HUES64 (cell line): ENCODE results near the gene SLC30A4.

Source experiments
- H3K27ac ChIP-seq: 2 replicates; pipeline ENCODE4 v1.7.0; 2013; ENCODE audit warnings: low read depth, low read length, inconsistent platforms
- H3K27me3 ChIP-seq: 2 replicates; pipeline ENCODE4 v1.6.1; 2013; ENCODE audit warnings: mild to moderate bottlenecking, low read length; ENCODE audit not compliant: insufficient read depth
- H3K36me3 ChIP-seq: 2 replicates; pipeline ENCODE4 v1.6.1; 2013; ENCODE audit warnings: mild to moderate bottlenecking, low read length; ENCODE audit not compliant: insufficient read depth
- H3K4me1 ChIP-seq: 2 replicates; pipeline ENCODE4 v1.6.1; 2013; ENCODE audit warnings: mild to moderate bottlenecking, low read length, moderate library complexity; ENCODE audit not compliant: insufficient read depth
- H3K4me3 ChIP-seq: 2 replicates; pipeline ENCODE4 v1.5.1; 2013; ENCODE audit warnings: mild to moderate bottlenecking, low read length, moderate library complexity
- H3K9ac ChIP-seq: 2 replicates; pipeline ENCODE4 v1.6.1; 2013; ENCODE audit warnings: mild to moderate bottlenecking, low read depth, low read length
- H3K9me3 ChIP-seq: 2 replicates; pipeline ENCODE4 v1.6.1; 2013; ENCODE audit warnings: low read depth, low read length; ENCODE audit not compliant: insufficient read depth
- WGBS: fragments of 150-250, 120-280 bp; methylation state at CpG from one replicate; pipeline ENCODE4 v1.1.7; 2013; ENCODE audit warnings: missing lambda C conversion rate; 5-methylcytosine and 5-hydroxymethylcytosine counted together

SLC30A4 gene

DNA sequence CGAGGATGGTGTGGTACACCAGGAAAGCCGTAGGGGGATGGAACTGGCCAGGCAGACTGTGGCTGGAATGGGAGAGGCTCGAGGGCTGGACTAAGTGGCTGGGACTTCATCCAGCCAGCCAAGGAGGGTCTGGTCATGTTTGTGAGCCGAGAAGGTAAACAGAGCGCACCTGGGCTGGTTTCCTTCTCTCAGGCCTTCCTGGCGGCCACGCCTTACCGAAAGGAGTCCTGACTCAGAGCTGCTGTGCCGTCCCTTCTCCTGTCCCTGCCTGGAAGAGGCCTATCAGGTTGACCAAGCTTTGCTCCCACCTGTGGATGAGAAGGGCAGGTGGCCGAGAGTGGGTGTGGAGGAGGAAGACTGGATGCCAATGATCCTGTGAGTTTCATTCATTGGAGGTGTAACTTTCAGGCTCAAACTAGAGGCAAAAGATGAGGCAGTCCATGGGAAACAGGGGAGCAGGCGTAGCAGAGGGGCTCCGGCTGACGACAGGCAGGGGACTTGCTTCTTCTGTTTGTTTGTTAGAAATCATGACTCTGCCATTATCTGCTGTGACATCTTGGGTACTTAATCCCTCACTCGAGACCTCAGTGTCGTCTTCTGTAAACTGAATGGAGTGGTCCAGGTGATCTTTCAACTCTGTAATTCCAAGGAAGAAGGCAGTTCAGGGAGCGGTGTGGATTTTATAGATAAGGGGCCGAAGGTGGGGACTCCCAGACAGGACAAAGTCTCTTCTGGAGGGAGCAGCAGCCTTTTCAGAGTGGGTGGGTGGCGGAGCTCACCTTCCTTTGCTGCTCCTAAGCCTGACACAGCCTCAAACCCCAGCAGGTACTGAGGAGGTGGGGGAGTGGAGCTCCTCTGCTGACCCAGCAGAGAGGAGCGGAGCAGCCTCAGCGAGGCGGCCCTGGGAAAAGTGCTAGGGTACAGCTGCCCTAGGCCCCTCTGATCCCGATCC is 72.4 kb downstream of the SLC30A4 start:
- H3K27ac ChIP-seq = no peak overlapping the region
- H3K4me3 ChIP-seq = no peak overlapping the region
- WGBS = 90% methylated on average over 22 of the region's 22 CpGs
- H3K27me3 ChIP-seq = no peaks in the 10 kb centered on the region; the same call in 1 of the 2 replicates
- no peak overlapping the region for H3K9ac ChIP-seq
- H3K9me3 ChIP-seq = peaks cover 12% of the 10 kb centered on the region
- H3K4me1 ChIP-seq = 0 out of 2 replicates have a peak, but pooled peaks cover 5% of the 10 kb centered on the region
- no peaks in the 10 kb centered on the region for H3K36me3 ChIP-seq

DNA sequence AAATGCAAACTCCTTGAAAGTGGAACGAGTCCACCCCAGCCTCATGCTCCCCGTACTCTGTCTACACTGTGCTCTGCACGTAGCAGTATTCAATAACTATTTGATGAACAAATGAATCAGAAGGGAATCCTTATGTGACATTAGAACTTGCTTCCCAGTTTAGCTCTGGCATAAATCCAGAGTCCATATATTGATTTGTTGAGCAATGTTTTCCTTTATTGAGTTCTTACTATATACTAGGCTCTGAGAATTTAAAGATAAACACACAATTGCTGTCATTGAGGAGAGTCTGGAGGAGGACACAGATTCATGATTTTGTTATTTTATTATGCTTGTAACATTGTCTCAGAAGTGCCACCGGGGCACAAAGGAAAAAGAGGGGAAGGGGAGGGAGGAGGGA is 73.2 kb downstream of the SLC30A4 start:
- no peak overlapping the region for H3K9ac ChIP-seq
- 89% methylated on average over 4 of the region's 4 CpGs for WGBS

DNA sequence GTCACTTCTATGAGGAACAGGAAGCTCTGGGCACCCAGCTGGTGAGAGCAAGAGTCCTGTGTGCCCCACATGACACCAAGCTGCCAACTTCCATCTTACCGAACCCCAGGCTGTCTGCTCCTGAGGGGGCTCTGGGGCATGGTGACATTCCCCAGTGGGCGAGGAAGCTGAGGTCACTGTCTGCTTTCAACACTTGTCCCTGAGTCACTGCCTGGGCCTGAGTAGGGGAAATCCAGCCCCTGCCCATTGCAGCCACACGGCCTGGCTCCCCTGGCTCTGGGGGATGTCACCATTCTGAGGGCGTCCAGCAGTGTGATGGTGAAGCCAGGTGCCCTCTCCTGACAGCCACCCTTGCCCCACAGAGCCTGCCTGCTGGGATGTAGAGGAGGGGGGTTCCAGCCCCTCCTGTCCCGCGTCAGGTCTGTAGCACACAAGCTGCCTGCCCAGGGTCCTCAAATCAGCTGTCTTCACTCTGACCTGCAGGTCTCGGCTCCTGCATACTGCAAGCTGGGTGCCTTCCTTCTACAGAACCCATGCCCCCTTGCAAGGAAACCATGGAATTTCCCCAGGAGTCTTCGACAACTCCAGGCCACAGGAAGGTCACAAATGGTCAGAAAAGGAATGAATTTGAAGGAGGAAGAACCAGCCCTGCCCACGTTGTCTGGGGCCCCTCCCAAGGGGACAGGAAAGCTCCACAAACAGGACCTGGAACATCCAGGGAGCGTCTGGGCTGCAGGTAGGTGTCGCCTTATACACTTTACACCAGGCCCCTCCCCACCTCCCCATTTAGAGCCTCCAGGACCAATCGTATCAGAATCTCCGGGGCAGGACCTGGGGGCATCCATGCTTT is 74.3 kb downstream of the SLC30A4 start:
- Histone ChIP-seq H3K36me3 (no peaks in the 10 kb centered on the region), H3K27ac (no peak overlapping the region), H3K4me1 (0 out of 2 replicates have a peak, but pooled peaks cover 5% of the 10 kb centered on the region), H3K4me3 (no peak overlapping the region), H3K9me3 (peaks cover 12% of the 10 kb centered on the region), H3K9ac (no peak overlapping the region), H3K27me3 (no peaks in the 10 kb centered on the region; the same call in 1 of the 2 replicates)
- 66% methylated on average over 13 of the region's 13 CpGs for WGBS

More for the DNA sequence above, 73.2 kb downstream of the SLC30A4 start:
- no peak overlapping the region for H3K4me3 ChIP-seq
- H3K9me3 ChIP-seq = peaks cover 12% of the 10 kb centered on the region
- H3K36me3 ChIP-seq = no peaks in the 10 kb centered on the region
- H3K27ac ChIP-seq = no peak overlapping the region
- 0 out of 2 replicates have a peak, but pooled peaks cover 5% of the 10 kb centered on the region for H3K4me1 ChIP-seq
- H3K27me3 ChIP-seq = no peaks in the 10 kb centered on the region; the same call in 1 of the 2 replicates

DNA sequence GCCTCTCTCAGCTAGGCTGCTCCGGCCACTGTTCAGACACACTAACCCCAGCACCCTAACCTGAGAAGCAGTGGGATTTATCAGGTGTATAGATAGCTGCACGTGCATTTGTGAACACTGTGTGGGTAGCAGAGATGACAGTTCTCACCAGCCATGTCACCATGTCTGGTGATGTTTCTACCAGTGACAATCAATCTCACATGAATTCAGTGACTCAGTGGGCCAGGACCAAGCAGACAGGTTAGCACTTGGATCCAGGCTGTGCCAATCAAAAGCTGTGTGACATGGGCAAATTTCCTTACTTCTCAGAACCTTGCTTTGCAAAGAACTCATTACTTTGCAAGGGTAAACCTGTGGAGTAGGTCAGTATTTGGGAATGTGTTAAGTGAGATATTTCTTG is 78.9 kb downstream of the SLC30A4 start:
- no peak overlapping the region for H3K9ac ChIP-seq
- WGBS = 83% methylated on average over 2 of the region's 2 CpGs
- H3K27ac ChIP-seq = no peak overlapping the region
- no peaks in the 10 kb centered on the region for H3K9me3 ChIP-seq
- H3K27me3 ChIP-seq = no peaks in the 10 kb centered on the region; the same call in 1 of the 2 replicates
- no peak overlapping the region for H3K4me3 ChIP-seq
- H3K4me1 ChIP-seq = peaks cover 5% of the 10 kb centered on the region; the same call in 1 of the 2 replicates
- H3K36me3 ChIP-seq = no peaks in the 10 kb centered on the region

DNA sequence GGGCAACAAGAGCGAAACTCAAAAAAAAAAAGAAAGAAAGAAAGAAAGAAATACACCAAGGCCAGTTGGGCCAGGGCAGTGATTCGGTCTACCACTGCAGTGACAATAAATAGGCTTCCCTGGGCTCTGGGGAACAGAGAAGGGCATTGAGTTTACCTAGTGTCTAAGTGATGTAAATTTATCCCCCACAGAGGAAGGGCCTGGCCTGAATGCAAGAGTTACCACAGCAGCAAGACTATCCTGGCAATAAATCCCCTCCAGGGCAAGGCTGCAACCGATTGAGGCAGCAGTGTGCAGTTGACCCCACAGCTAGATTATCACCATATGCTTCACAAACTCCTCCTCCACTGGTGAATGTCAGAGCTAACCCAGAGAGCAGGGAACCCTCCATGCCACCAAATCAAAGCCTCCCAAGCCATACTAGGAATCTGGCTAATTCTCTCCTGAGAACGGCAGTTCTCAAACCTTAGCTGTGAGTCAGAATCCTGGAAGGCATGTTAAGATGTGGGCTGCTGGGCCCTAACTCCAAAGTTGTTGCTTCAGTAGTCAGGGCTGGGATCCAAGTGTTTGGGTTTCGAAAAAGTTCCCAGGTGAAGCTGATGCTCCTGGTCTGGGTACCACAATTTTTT is 79.9 kb downstream of the SLC30A4 start:
- no peak overlapping the region for H3K4me3 ChIP-seq
- H3K36me3 ChIP-seq = no peaks in the 10 kb centered on the region
- H3K9me3 ChIP-seq = no peaks in the 10 kb centered on the region
- peaks cover 3% of the 10 kb centered on the region; the same call in 1 of the 2 replicates for H3K4me1 ChIP-seq
- WGBS = 64% methylated on average over 5 of the region's 5 CpGs
- H3K27me3 ChIP-seq = no peaks in the 10 kb centered on the region; the same call in 1 of the 2 replicates
- no peak overlapping the region for H3K9ac ChIP-seq
- no peak overlapping the region for H3K27ac ChIP-seq

DNA sequence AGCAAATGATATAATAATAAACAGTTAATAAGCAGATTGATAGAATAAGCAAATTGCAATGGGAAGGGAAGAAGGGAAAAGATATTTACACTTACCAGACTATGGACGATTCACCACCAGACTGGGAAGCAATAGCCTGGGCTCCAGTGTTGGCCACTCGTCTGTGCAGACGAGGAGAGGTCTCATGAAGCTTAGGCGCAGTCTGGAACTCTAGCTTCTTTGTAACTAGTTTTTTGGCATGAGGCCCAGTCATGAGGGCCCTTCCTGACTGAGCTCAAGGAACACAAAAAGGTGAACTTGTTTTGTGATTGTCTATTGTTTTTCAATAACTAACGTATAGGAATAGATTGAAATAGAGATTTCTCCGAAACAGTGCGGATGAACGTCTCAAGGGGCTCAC is 80.9 kb downstream of the SLC30A4 start:
- Histone ChIP-seq H3K27me3 (no peaks in the 10 kb centered on the region; the same call in 1 of the 2 replicates), H3K4me1 (peaks cover 3% of the 10 kb centered on the region; the same call in 1 of the 2 replicates), H3K36me3 (no peaks in the 10 kb centered on the region), H3K9ac (no peak overlapping the region), H3K27ac (no peak overlapping the region), H3K4me3 (no peak overlapping the region), H3K9me3 (no peaks in the 10 kb centered on the region)
- whole genome bisulfite sequencing = 96% methylated on average over 8 of the region's 8 CpGs

DNA sequence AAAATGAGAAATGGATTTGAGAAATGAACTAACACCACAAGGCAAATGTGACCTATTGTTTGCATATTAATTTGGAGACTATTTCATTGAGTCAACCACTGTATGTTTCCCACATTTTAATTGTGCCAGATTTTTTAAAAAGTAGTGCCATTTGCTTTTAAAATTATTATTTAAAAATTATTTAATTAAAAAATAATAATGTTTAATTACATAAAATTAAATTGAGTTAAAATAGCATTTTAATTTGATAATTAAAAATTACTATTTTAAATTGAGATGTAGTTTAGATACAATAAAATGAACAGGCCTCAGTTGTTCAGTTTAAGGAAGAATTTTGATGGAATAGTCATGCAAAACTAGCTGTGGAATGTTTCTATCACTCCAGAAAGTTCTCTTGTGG is 81.5 kb downstream of the SLC30A4 start:
- Histone ChIP-seq H3K27me3 (no peaks in the 10 kb centered on the region), H3K9me3 (no peaks in the 10 kb centered on the region), H3K9ac (no peak overlapping the region), H3K4me1 (peaks cover 3% of the 10 kb centered on the region; the same call in 1 of the 2 replicates), H3K27ac (no peak overlapping the region), H3K4me3 (no peak overlapping the region), H3K36me3 (no peaks in the 10 kb centered on the region)

DNA sequence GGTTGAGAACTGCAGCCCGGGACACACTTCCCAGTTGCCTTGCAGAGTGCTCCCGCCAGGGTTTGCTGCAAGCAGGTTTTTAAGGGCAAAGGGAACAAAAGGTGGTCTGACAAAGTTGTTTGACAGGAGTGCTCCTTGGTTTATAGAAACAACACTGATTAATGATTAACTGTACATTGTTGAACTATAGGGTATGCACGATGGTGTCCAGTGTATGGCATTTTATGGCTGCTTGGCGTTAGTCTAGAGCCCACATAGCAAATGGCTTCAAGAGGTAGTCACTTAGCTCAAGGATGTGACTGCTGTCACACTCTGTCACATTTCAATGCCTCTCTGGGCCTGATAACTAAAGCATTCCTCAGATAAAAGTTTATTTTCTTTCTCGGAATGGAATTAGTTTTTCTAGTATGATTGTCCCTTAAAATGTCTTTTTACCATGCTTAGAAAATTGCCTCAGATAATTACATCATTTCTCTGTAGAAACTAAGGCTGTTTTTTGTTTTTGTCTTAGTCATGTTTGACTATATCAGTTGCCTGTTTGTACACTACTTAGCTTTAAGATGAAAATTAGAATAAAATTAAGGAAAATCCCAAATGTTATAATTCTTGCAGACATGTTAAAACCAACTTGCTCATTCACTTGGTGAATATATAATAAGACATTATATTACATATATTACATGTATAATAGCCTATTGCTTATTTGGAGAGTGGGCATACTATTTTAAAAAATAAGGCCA is 82.9 kb downstream of the SLC30A4 start:
- 88% methylated on average over 4 of the region's 5 CpGs for WGBS
- Histone ChIP-seq H3K4me3 (no peak overlapping the region), H3K9ac (no peak overlapping the region), H3K27ac (no peak overlapping the region), H3K9me3 (no peaks in the 10 kb centered on the region), H3K4me1 (peaks cover 3% of the 10 kb centered on the region; the same call in 1 of the 2 replicates), H3K36me3 (no peaks in the 10 kb centered on the region), H3K27me3 (no peaks in the 10 kb centered on the region)

DNA sequence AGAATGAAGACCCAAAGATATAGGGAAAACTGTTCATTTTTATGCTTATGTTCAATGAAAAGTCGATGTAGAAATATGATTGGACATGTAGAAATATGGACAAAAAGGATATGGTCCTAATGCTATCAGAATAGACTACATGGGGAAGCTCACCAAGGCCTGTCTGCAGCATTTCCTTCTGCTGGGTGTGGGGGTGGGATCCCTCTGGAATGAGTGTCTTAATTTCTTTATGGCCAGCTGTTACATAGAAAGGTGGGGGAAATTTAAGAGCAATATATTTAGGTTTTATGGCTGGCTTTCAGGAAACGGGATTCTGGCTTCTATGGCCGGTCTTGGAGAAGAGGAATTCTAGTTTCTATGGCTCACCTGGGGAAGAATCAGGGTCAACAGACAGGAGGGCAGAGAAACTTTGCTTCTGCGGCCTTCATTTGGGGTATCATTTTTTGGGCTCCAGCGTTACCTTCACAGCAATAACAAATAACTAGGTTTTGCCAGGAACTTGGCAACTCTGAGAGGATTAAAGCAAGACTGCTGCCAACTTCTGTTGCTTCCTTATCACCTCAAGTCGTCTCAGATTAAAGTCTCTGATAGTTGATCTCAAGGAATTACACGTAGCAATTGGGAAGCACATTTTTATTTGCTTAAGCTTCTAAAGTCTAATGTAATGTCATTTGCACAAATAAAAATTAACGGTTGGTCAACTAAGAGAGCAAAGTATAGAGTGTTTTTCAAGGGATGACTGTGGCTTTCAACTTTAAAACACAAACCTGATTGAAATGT is 87.2 kb downstream of the SLC30A4 start:
- 89% methylated on average over 8 of the region's 8 CpGs for WGBS
- Histone ChIP-seq H3K4me1 (no peaks in the 10 kb centered on the region), H3K27ac (no peak overlapping the region), H3K4me3 (no peak overlapping the region), H3K9me3 (no peaks in the 10 kb centered on the region), H3K9ac (no peak overlapping the region), H3K36me3 (no peaks in the 10 kb centered on the region), H3K27me3 (peaks cover 35% of the 10 kb centered on the region)
